HepG2 (cell line): ENCODE data around the gene AFF1. TPM values are rescaled to one million over a fixed set of nuclear protein-coding genes. Genes with fewer than 3 reads are reported as not detected.

Experiments used
- ATAC-seq: fragments of 200-7000 bp; cut with Tn5 transposase; 3 replicates; pipeline ENCODE4 v1.9.1; 2020; ENCODE audit warnings: mild to moderate bottlenecking, moderate library complexity
- BruUV-seq: library from RNA; stranded (reverse); fragments of 400-500 nt; replicated peaks from 2 replicates; lab custom pipeline; 2021; lab: Mats Ljungman, UMichigan
- CTCF ChIA-PET: fragments of 300-600 bp; formaldehyde crosslinking; extraction: SDS; loops from one replicate; lab custom pipeline; 2021; ENCODE audit warnings: low total read pairs, inconsistent platforms, low intra/inter-chr PET ratio; lab: Yijun Ruan, JAX
- POLR2A ChIA-PET: fragments of 350-600 bp; sonication (Branson Sonifier 250); formaldehyde crosslinking; loops from one replicate; lab custom pipeline; 2020; ENCODE audit warnings: antibody characterized with exemption, inconsistent platforms; lab: Yijun Ruan, JAX
- DNase-seq: peaks from one replicate; pipeline ENCODE4 v3.0.0-alpha.2; 2015; ENCODE audit warnings: low spot score
- FAIRE-seq: peaks from 3 replicates; lab custom pipeline; 2011; peaks lifted over from hg19 to GRCh38; lab: Jason Lieb, UNC
- H2AFZ ChIP-seq: one replicate; pipeline ENCODE4 v1.6.1; 2011; ENCODE audit warnings: low read length, inconsistent platforms
- H3K27ac ChIP-seq: fragments of 300-600 bp; 3 replicates; pipeline ENCODE4 v1.8.0; 2011; ENCODE audit warnings: mixed run types, mild to moderate bottlenecking, mixed read lengths, low read length, inconsistent platforms; ENCODE audit not compliant: insufficient read depth; ENCODE audit errors: extremely low read length
- H3K27me3 ChIP-seq, 2 experiments: fragments of 200-600 bp in 1 of 2; 2 replicates in 1 of 2; 3 replicates in 1 of 2; pipeline versions ENCODE4 v1.6.0 to v1.8.0; 2011; ENCODE audit warnings: low read length in 2 of 2, mild to moderate bottlenecking in 2 of 2, moderate library complexity in 2 of 2, inconsistent platforms in 1 of 2; ENCODE audit not compliant: insufficient read depth in 2 of 2, control insufficient read depth in 1 of 2
- H3K36me3 ChIP-seq, 2 experiments: fragments of 200-600 bp in 1 of 2; replicated peaks in 1 of 2; 2 replicates in 1 of 2; 3 replicates in 1 of 2; pipeline versions ENCODE4 v1.5.1 to v1.8.0; 2011; ENCODE audit warnings: low read length in 2 of 2, inconsistent platforms in 1 of 2; ENCODE audit not compliant: insufficient read depth in 2 of 2, control insufficient read depth in 1 of 2
- H3K4me1 ChIP-seq: 2 replicates; pipeline ENCODE4 v1.5.1; 2012; ENCODE audit warnings: low read length, inconsistent platforms; ENCODE audit not compliant: insufficient read depth
- H3K4me2 ChIP-seq: 2 replicates; pipeline ENCODE4 v1.6.0; 2011; ENCODE audit warnings: low read depth, low read length, inconsistent platforms
- H3K4me3 ChIP-seq, 3 experiments: fragments of 200-600 bp in 1 of 3; sonication (generic), shearing (Covaris generic) in 1 of 3; replicated peaks in 1 of 3; 2 replicates each; pipeline ENCODE4 v1.5.1; 2011 to 2016; ENCODE audit warnings: low read length in 3 of 3, inconsistent platforms in 2 of 3, low read depth in 2 of 3, mild to moderate bottlenecking in 2 of 3, control low read depth in 1 of 3, mixed read lengths in 1 of 3; ENCODE audit not compliant: insufficient read depth in 1 of 3
- H3K79me2 ChIP-seq: one replicate; pipeline ENCODE4 v1.6.1; 2011; ENCODE audit warnings: low read length, inconsistent platforms; ENCODE audit not compliant: insufficient read depth
- H3K9ac ChIP-seq: 2 replicates; pipeline ENCODE4 v1.6.0; 2011; ENCODE audit warnings: mild to moderate bottlenecking, low read depth, low read length, inconsistent platforms; ENCODE audit not compliant: insufficient read depth
- H3K9me3 ChIP-seq: 2 replicates; pipeline ENCODE4 v1.5.1; 2012; ENCODE audit warnings: mild to moderate bottlenecking, low read length
- H4K20me1 ChIP-seq: 2 replicates; pipeline ENCODE4 v1.6.0; 2011; ENCODE audit warnings: inconsistent platforms, mild to moderate bottlenecking, low read length, moderate library complexity; ENCODE audit not compliant: insufficient read depth
- GLI4 ChIP-seq: sonication (generic); formaldehyde crosslinking; IDR thresholded peaks from 2 replicates; pipeline ENCODE4 v1.5.1; 2020; ENCODE audit warnings: missing genetic modification reagents, mild to moderate bottlenecking, moderate library complexity, borderline replicate concordance
- GMEB1 ChIP-seq: sonication (generic); formaldehyde crosslinking; IDR thresholded peaks from 2 replicates; pipeline ENCODE4 v1.5.1; 2020; ENCODE audit warnings: missing genetic modification reagents, mild to moderate bottlenecking, borderline replicate concordance
- HDAC1 ChIP-seq: sonication (generic); formaldehyde crosslinking; IDR thresholded peaks from 2 replicates; pipeline ENCODE4 v1.5.1; 2020; ENCODE audit warnings: mild to moderate bottlenecking, missing genetic modification reagents
- MED8 ChIP-seq: sonication (generic); formaldehyde crosslinking; IDR thresholded peaks from 2 replicates; pipeline ENCODE4 v1.8.1; 2023; ENCODE audit warnings: mild to moderate bottlenecking, missing genetic modification reagents; ENCODE audit not compliant: insufficient replicate concordance
- MLLT10 ChIP-seq: sonication (generic); formaldehyde crosslinking; IDR thresholded peaks from 2 replicates; pipeline ENCODE4 v1.4.0; 2020; ENCODE audit warnings: missing genetic modification reagents
- RARA ChIP-seq: IDR thresholded peaks from 2 replicates; pipeline ENCODE4 v1.6.1; 2016; ENCODE audit warnings: missing genetic modification reagents, missing compliant biosample characterization
- RBAK ChIP-seq: sonication (generic); formaldehyde crosslinking; IDR thresholded peaks from 2 replicates; pipeline ENCODE4 v1.5.1; 2020; ENCODE audit warnings: mild to moderate bottlenecking, missing genetic modification reagents
- TFAP4 ChIP-seq: sonication (generic); IDR thresholded peaks from 2 replicates; pipeline ENCODE4 v1.6.1; 2016; ENCODE audit warnings: low read depth, borderline replicate concordance
- TOE1 ChIP-seq: sonication (generic); formaldehyde crosslinking; IDR thresholded peaks from 2 replicates; pipeline ENCODE4 v1.4.0; 2020; ENCODE audit warnings: mild to moderate bottlenecking, missing genetic modification reagents
- TOPORS ChIP-seq: sonication (generic); formaldehyde crosslinking; IDR thresholded peaks from 2 replicates; pipeline ENCODE4 v1.8.0; 2023; ENCODE audit warnings: mild to moderate bottlenecking, missing genetic modification reagents
- ZBTB4 ChIP-seq: sonication (generic); formaldehyde crosslinking; IDR thresholded peaks from 2 replicates; pipeline ENCODE4 v1.4.0; 2020; ENCODE audit warnings: missing genetic modification reagents, mild to moderate bottlenecking, borderline replicate concordance
- ZFYVE20 ChIP-seq: sonication (generic); formaldehyde crosslinking; IDR thresholded peaks from 2 replicates; pipeline ENCODE4 v1.8.0; 2023; ENCODE audit warnings: low read depth, mild to moderate bottlenecking, moderate library complexity, missing genetic modification reagents, borderline replicate concordance
- ZNF766 ChIP-seq: sonication (generic); formaldehyde crosslinking; IDR thresholded peaks from 2 replicates; pipeline ENCODE4 v1.5.0; 2020; ENCODE audit warnings: missing genetic modification reagents, borderline replicate concordance
- ZSCAN12 ChIP-seq: sonication (generic); formaldehyde crosslinking; IDR thresholded peaks from 2 replicates; pipeline ENCODE4 v1.9.0; 2021; ENCODE audit warnings: mild to moderate bottlenecking, missing genetic modification reagents
- ZSCAN30 ChIP-seq: sonication (generic); formaldehyde crosslinking; IDR thresholded peaks from 2 replicates; pipeline ENCODE4 v1.5.0; 2020; ENCODE audit warnings: mild to moderate bottlenecking, missing genetic modification reagents
- WGBS: methylation state at CpG from one replicate; pipeline ENCODE4 v1.1.6; 2017; ENCODE audit warnings: low lambda C conversion rate; 5-methylcytosine and 5-hydroxymethylcytosine counted together
- in situ Hi-C: cut with HindIII; loops from 2 replicates; pipeline ENCODE4 v1.10.0; 2017; ENCODE audit warnings: low pct_unique_long_range_greater_than_20kb; ENCODE audit not compliant: extremely low pct_ligation_motif_present
- intact Hi-C: fragments of 100-400 bp; cut with micrococcal nuclease; formaldehyde crosslinking; loops from one replicate; pipeline ENCODE4 v1.10.0; 2022; ENCODE audit not compliant: unreplicated experiment
- polyA plus RNA-seq, 8 experiments: library from polyadenylated mRNA; depleted of rRNA in 3 of 8; stranded (reverse) in 7 of 8; unstranded in 1 of 8; fragments of >200 nt; fragmentation: Illumina TruSeq in 4 of 8; extraction: Trizol in 4 of 8; gene quantifications; 2 replicates each; pipeline versions ENCODE4 v1.2.1 to v1.2.3, GENCODE V29; 2011 to 2016; ENCODE audit warnings: low read depth in 4 of 8, missing spikeins in 1 of 8, mixed read lengths in 1 of 8; ENCODE audit not compliant: insufficient read depth in 1 of 8
- total RNA-seq, 5 experiments: library from RNA; depleted of rRNA; stranded (reverse); fragments of >200 nt; fragmentation: Illumina TruSeq; extraction: Trizol; gene quantifications; 2 replicates each; pipeline ENCODE4 v1.2.3, GENCODE V29; 2016; ENCODE audit warnings: low read depth in 1 of 5
- TF ChIP-seq, protein P1 (sequence below): IDR thresholded peaks from 2 replicates; pipeline ENCODE4 v1.6.1; 2012; ENCODE audit warnings: inconsistent platforms
- TF ChIP-seq, protein P2 (sequence below): sonication (generic); formaldehyde crosslinking; conservative IDR thresholded peaks from 2 replicates; pipeline ENCODE4 v1.5.0; 2020; ENCODE audit warnings: missing genetic modification reagents

AFF1 gene
- total and polyA plus RNA-seq, 2 of the 13 experiments (the other 11 are each of a cell fraction or from before 2014, with no cell fraction given), result 15.5 to 15.9 TPM

- TF ChIP-seq TOPORS (no peak), GMEB1 (no peak), RBAK (CRISPR knock-in tag) (no peak), TFAP4 (no peak), ZNF766 (no peak), GLI4 (CRISPR knock-in tag) (no peak), HDAC1 (CRISPR knock-in tag) (no peak), MED8 (CRISPR knock-in tag) (no peak), TOE1 (CRISPR knock-in tag) (no peak), MLLT10 (CRISPR knock-in tag) (no peak), ZSCAN30 (CRISPR knock-in tag) (no peak), ZSCAN12 (no peak), RARA (CRISPR knock-in tag) (no peak)
Observed at GRCh38 chr4:87132035-87132434, 197.2 kb downstream of the AFF1 start (continued).

DNA sequence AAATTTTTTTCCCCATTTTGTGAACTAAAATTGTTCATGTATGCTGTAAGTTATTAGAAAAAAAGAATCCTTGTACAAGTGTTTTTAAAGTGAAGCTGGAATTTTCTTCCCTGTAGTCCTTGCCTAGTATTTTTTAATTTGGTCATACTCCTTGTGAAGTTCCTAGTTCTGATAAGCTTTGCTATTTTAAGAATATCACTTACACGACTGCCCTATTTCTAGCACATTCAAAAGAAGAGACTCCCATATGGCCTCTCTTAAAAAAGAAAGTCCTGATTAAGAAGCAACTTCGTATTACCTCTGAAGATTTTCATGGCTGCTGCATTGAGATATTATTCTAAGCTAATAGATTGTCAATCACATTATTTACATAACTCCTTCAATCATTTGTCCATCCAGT, 198.4 kb downstream of the AFF1 start:
- Histone ChIP-seq H4K20me1 (no peaks in the 10 kb centered on the region), H3K9ac (no peak overlapping the region), H3K9me3 (no peaks in the 10 kb centered on the region), H3K36me3 (peaks cover 23 to 89% of the 10 kb centered on the region in 2 experiments), H3K79me2 (no peaks in the 10 kb centered on the region), H3K27ac (no peak overlapping the region), H3K27me3 (no peaks in the 10 kb centered on the region), H2AFZ (no peak overlapping the region), H3K4me2 (no peak overlapping the region), H3K4me3 (no peak overlapping the region), H3K4me1 (no peaks in the 10 kb centered on the region)
- no peak for DNase-seq
- BruUV-seq, result no TSS peak
- in situ Hi-C loops (loop anchor here (25.0 kb wide), 1 partner anchor 329 kb away; no protein-coding TSS in a partner anchor), intact Hi-C loops (no loop called here)
- ATAC-seq, result no peak
- POLR2A ChIA-PET, result no interaction called here
- CTCF ChIA-PET, result no interaction called here
- no peak for FAIRE-seq
- 97% methylated on average over 2 of the region's 2 CpGs for WGBS
- TF ChIP-seq, protein P1, sequence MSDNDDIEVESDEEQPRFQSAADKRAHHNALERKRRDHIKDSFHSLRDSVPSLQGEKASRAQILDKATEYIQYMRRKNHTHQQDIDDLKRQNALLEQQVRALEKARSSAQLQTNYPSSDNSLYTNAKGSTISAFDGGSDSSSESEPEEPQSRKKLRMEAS, result no peak
- TF ChIP-seq ZBTB4 (CRISPR knock-in tag) (no peak), ZFYVE20 (CRISPR knock-in tag) (no peak)
- TF ChIP-seq, protein P2, sequence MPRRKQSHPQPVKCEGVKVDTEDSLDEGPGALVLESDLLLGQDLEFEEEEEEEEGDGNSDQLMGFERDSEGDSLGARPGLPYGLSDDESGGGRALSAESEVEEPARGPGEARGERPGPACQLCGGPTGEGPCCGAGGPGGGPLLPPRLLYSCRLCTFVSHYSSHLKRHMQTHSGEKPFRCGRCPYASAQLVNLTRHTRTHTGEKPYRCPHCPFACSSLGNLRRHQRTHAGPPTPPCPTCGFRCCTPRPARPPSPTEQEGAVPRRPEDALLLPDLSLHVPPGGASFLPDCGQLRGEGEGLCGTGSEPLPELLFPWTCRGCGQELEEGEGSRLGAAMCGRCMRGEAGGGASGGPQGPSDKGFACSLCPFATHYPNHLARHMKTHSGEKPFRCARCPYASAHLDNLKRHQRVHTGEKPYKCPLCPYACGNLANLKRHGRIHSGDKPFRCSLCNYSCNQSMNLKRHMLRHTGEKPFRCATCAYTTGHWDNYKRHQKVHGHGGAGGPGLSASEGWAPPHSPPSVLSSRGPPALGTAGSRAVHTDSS (CRISPR knock-in tag), result no peak
